RWPE1 (cell line): Measurements from ENCODE around the gene PPAN.

ENCODE experiments used
- CTCF ChIA-PET: fragments of 350-600 bp; sonication (Branson Sonifier 250); formaldehyde crosslinking; extraction: SDS; loops from one replicate; lab custom pipeline; 2021; lab: Yijun Ruan, JAX
- POLR2A ChIA-PET: fragments of 400-600 bp; formaldehyde crosslinking; extraction: SDS; loops from one replicate; lab custom pipeline; 2020; ENCODE audit warnings: antibody characterized with exemption; ENCODE audit not compliant: low non-redundant PET; lab: Yijun Ruan, JAX
- DNase-seq: peaks from one replicate; pipeline ENCODE4 v3.0.0; 2012; ENCODE audit warnings: low spot score
- H3K27ac ChIP-seq: fragments of 450-650 bp; 2 replicates; pipeline ENCODE4 v1.5.1; 2017
- CTCF ChIP-seq: fragments of 450-650 bp; conservative IDR thresholded peaks from 2 replicates; pipeline ENCODE4 v1.5.1; 2017; ENCODE audit warnings: low read depth, mild to moderate bottlenecking

The PPAN gene

GRCh38 chr19:10091895-10092641 is 14.1 kb upstream of the PPAN start:
- H3K27ac ChIP-seq = peak overlapping the region; percentile 6; the same call in 1 of the 2 replicates
- ChIA-PET POLR2A (no interaction called here), CTCF (no interaction called here)
- TF ChIP-seq CTCF = no peak
- DNase-seq = no peak

GRCh38 chr19:10092648-10093294 is 13.4 kb upstream of the PPAN start:
- no peak for DNase-seq
- CTCF ChIA-PET = no interaction called here
- H3K27ac ChIP-seq = no peak overlapping the region
- no peak for TF ChIP-seq CTCF
- POLR2A ChIA-PET = no interaction called here

- no peak for TF ChIP-seq CTCF
- ChIA-PET CTCF (interaction anchor here (0.6 kb wide), 2 partner anchors 19 to 179 kb away, joined by 3 to 4 read pairs; no protein-coding TSS in a partner anchor), POLR2A (interaction anchor here (0.7 kb wide), 1 partner anchor 223 kb away, joined by 3 read pairs; no protein-coding TSS in a partner anchor)
- DNase-seq = no peak
- H3K27ac ChIP-seq = no peak overlapping the region
These were observed 12.6 kb upstream of the PPAN start for GRCh38 chr19:10093295-10094186.

GRCh38 chr19:10095622-10095947 is 10.6 kb upstream of the PPAN start:
- DNase-seq = no peak
- POLR2A ChIA-PET = interaction anchor here (0.6 kb wide), 1 partner anchor 12 kb away, joined by 4 read pairs; no protein-coding TSS in a partner anchor
- H3K27ac ChIP-seq = peak overlapping the region; percentile 77

GRCh38 chr19:10095948-10096614 is 10.1 kb upstream of the PPAN start:
- ChIA-PET CTCF (interaction anchor here (0.6 to 0.8 kb wide), 4 partner anchors 61 to 246 kb away, joined by 3 to 6 read pairs (median 4); no protein-coding TSS in a partner anchor), POLR2A (interaction anchor here (0.6 to 0.9 kb wide), 2 partner anchors 10 to 13 kb away, joined by 3 to 4 read pairs; partner anchors contain the start of gene PPAN)

More at GRCh38 chr19:10095622-10095947, 10.6 kb upstream of the PPAN start:
- TF ChIP-seq CTCF = no peak
- CTCF ChIA-PET = interaction anchor here (0.6 kb wide), 2 partner anchors 154 to 163 kb away, joined by 3 to 4 read pairs; no protein-coding TSS in a partner anchor

More at GRCh38 chr19:10095948-10096614, 10.1 kb upstream of the PPAN start:
- DNase-seq = peak; percentile 97
- no peak for TF ChIP-seq CTCF
- H3K27ac ChIP-seq = peak overlapping the region; percentile 77
